Gastroesophageal sphincter (tissue), 3 donors: ENCODE data around the gene TMEM38A.

ENCODE experiments used
- POLR2AphosphoS5 ChIP-seq: sonication (generic); formaldehyde crosslinking; IDR thresholded peaks from one replicate; pipeline ENCODE4 v1.6.1; 2017; ENCODE audit warnings: antibody characterized with exemption
- TF ChIP-seq, protein P1 (sequence below), 4 experiments: fragments of 200-600 bp in 2 of 4; fragments of 450-650 bp in 2 of 4; sonication (generic) in 1 of 4; IDR thresholded peaks; one replicate each; pipeline ENCODE4 v1.5.1; 2017 to 2019; ENCODE audit warnings: antibody characterized with exemption in 4 of 4, mild to moderate bottlenecking in 2 of 4, moderate library complexity in 2 of 4

DNA sequence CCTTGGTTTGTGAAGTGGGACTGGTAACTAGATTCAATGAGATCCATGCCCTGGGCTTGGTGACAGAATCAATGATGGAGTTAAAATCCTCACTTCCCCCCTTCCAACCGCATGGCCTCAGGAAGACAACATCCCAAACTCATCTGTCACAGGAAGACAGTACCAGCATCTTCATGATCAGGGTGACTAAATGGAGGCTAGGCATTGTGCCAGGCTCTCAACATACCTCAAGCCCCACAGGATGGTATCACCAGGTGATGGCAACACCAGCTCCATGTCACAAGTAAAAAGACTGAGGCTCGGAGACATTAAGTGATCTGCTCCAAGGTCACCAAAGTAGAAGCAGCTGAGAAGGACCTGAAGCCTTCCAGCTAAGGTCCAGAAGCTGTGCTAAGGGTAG lies 47.1 kb upstream of the TMEM38A start:
- TF ChIP-seq, protein P1, sequence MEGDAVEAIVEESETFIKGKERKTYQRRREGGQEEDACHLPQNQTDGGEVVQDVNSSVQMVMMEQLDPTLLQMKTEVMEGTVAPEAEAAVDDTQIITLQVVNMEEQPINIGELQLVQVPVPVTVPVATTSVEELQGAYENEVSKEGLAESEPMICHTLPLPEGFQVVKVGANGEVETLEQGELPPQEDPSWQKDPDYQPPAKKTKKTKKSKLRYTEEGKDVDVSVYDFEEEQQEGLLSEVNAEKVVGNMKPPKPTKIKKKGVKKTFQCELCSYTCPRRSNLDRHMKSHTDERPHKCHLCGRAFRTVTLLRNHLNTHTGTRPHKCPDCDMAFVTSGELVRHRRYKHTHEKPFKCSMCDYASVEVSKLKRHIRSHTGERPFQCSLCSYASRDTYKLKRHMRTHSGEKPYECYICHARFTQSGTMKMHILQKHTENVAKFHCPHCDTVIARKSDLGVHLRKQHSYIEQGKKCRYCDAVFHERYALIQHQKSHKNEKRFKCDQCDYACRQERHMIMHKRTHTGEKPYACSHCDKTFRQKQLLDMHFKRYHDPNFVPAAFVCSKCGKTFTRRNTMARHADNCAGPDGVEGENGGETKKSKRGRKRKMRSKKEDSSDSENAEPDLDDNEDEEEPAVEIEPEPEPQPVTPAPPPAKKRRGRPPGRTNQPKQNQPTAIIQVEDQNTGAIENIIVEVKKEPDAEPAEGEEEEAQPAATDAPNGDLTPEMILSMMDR (IDR thresholded peaks at IDR 0.05) = no peak
- TF ChIP-seq POLR2AphosphoS5 = no peak
